ENCODE measurements around the gene SEMA4B. TPM values are rescaled to one million over a fixed set of nuclear protein-coding genes. Genes with fewer than 3 reads are reported as not detected.
"Not testable (repeated sequence)": the region's sequence is repeated elsewhere in the genome, so short reads cannot be mapped to it uniquely, and the experiment has no call there.

The SEMA4B gene
- total RNA-seq, 4 donors from 2014 or later = 18.7 to 44.9 (median 41.9) TPM

- no peak for ATAC-seq
- H3K4me3 ChIP-seq = no peak overlapping the region
- no peak overlapping the region for H3K27ac ChIP-seq
- H3K36me3 ChIP-seq = peaks cover 0 to 72% of the 10 kb centered on the region in 2 donors
- H3K9me3 ChIP-seq = no peaks in the 10 kb centered on the region
- H3K27me3 ChIP-seq = no peaks in the 10 kb centered on the region
- H3K4me1 ChIP-seq = peaks cover 7 to 71% (median 16%) of the 10 kb centered on the region in 3 donors
- 94 to 100% methylated on average over 2 to 3 of the region's 10 CpGs for WGBS, 2 donors (ENCODE audit: low coverage in 1 of 2)
- no peak for TF ChIP-seq POLR2AphosphoS5 (IDR thresholded peaks at IDR 0.05)
- no peak for TF ChIP-seq EP300 (IDR thresholded peaks at IDR 0.05)
- no peak for TF ChIP-seq POLR2A (IDR thresholded peaks at IDR 0.05)
- TF ChIP-seq, protein P1, sequence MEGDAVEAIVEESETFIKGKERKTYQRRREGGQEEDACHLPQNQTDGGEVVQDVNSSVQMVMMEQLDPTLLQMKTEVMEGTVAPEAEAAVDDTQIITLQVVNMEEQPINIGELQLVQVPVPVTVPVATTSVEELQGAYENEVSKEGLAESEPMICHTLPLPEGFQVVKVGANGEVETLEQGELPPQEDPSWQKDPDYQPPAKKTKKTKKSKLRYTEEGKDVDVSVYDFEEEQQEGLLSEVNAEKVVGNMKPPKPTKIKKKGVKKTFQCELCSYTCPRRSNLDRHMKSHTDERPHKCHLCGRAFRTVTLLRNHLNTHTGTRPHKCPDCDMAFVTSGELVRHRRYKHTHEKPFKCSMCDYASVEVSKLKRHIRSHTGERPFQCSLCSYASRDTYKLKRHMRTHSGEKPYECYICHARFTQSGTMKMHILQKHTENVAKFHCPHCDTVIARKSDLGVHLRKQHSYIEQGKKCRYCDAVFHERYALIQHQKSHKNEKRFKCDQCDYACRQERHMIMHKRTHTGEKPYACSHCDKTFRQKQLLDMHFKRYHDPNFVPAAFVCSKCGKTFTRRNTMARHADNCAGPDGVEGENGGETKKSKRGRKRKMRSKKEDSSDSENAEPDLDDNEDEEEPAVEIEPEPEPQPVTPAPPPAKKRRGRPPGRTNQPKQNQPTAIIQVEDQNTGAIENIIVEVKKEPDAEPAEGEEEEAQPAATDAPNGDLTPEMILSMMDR (IDR thresholded peaks at IDR 0.05) = no peak
Observed at GRCh38 chr15:90270502-90271150, 69.5 kb downstream of the SEMA4B start.

DNA sequence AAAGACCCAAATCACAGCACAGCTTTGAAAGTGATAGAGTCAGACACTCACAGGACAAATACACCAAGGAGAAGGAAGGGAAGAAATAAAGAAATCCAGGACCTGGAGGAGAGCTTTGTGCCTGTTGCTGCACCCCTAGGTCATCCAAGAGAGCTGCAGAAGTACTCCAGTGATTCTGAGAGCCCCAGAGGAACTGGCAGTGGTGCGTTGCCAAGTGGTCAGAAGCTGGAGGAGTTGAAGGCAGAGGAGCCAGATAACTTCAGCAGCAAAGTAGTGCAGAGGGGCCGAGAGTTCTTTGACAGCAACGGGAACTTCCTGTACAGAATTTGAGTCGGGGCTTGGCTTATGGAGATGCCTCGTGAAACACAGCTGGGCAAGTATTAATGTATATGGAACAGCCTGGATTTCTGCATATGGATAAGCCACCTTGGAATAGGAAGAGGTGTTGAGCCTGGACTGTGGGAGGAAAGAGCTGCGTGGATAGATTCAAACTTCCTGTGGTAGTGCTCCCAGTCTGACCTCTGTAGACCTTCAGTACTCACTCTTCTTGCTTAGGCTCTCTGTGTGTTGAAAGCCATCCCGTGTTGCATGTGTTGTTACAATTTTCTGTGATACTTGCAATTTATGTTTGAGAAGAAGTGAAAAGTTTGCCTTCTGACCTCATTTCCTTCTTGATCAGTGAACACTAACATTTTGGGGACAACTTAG lies 70.5 kb downstream of the SEMA4B start:
- Histone ChIP-seq H3K36me3 (peaks cover 0 to 72% of the 10 kb centered on the region in 2 donors), H3K27me3 (no peaks in the 10 kb centered on the region), H3K9me3 (no peaks in the 10 kb centered on the region), H3K27ac (no peak overlapping the region), H3K4me3 (no peak overlapping the region), H3K4me1 (peaks cover 7 to 68% (median 16%) of the 10 kb centered on the region in 3 donors)
- WGBS, 2 donors (ENCODE audit: low coverage in 1 of 2) = 71 to 73% methylated on average over 5 to 7 of the region's 7 CpGs
- ATAC-seq = no peak
- no peak for TF ChIP-seq POLR2A (IDR thresholded peaks at IDR 0.05)
- TF ChIP-seq POLR2AphosphoS5 (IDR thresholded peaks at IDR 0.05) = no peak
- TF ChIP-seq, protein P1 (IDR thresholded peaks at IDR 0.05) = no peak
- TF ChIP-seq EP300 (IDR thresholded peaks at IDR 0.05) = no peak

DNA sequence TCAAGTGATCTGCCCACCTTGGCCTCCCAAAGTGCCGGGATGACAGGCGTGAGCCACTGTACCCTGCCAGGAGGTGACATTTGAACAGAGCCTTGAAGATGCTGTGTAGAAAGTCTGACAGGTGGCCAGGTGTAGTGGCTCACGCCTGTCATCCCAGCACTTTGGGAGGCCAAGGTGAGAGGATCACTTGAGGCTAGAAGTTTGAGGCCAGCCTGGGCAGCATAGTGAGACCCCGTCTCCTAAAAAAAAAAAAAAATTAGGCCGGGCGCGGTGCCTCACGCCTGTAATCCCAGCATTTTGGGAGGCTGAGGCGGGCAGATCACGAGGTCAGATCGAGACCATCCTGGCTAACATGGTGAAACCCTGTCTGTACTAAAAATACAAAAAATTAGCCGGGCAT lies 77.3 kb downstream of the SEMA4B start:
- 83% methylated on average over 2 of the region's 12 CpGs; no CpG with 5 or more reads in 1 of the 2 donors for WGBS, 2 donors (ENCODE audit: low coverage in 1 of 2)

More for the DNA sequence above, 77.3 kb downstream of the SEMA4B start:
- not testable (repeated sequence) for ATAC-seq, H3K27ac ChIP-seq, H3K27me3 ChIP-seq, H3K9me3 ChIP-seq, H3K4me3 ChIP-seq, H3K4me1 ChIP-seq
- peaks cover 0 to 22% of the 10 kb centered on the region in 2 donors for H3K36me3 ChIP-seq

Small RNA genes within 50 kb of the gene (small RNA-seq; reads per million reads assigned to genes)
- gene RN7SL346P = 0 reads per million in 4 donors

Other genes starting within 250 kb of the SEMA4B start
- gene ZNF710, start 200.0 kb upstream of the SEMA4B start, total RNA-seq = 10 to 100 TPM in 3 of 4 donors, 1 to 10 TPM in 1; 7.3 to 13.2 (median 11.4) TPM
- 100 to 1,000 TPM in 3 of 4 donors, 10 to 100 TPM in 1; 45.2 to 289 (median 132) TPM for gene IDH2, start 98.9 kb upstream of the SEMA4B start, total RNA-seq
- gene CIB1, start 32.6 kb downstream of the SEMA4B start, total RNA-seq = 10 to 100 TPM; 22.8 to 35.6 (median 25.5) TPM
- 1 to 10 TPM; 2.0 to 8.9 (median 7.5) TPM for gene GDPGP1, start 32.9 kb downstream of the SEMA4B start, total RNA-seq
- gene TTLL13, start 48.2 kb downstream of the SEMA4B start, total RNA-seq = under 1 TPM in 1 of 4 donors, not detected in 3; 0.54 TPM
- gene NGRN, start 64.3 kb downstream of the SEMA4B start, total RNA-seq = 100 to 1,000 TPM; 127 to 182 (median 151) TPM
- gene ZNF774, start 151.0 kb downstream of the SEMA4B start, total RNA-seq = 10 to 100 TPM in 1 of 4 donors, 1 to 10 TPM in 2, under 1 TPM in 1; 0.78 to 17.2 (median 1.1) TPM
- gene IQGAP1, start 186.9 kb downstream of the SEMA4B start, total RNA-seq = 100 to 1,000 TPM; 210 to 360 (median 245) TPM